NCI-H2107 treated with DMSO at 0.1 percent for 48 hours (cell line): ENCODE data around the gene NACC2.
A peak's percentile ranks its signal among the peaks of the same experiment; 100 is the strongest.
"Not testable (repeated sequence)": the region's sequence is repeated elsewhere in the genome, so short reads cannot be mapped to it uniquely, and the experiment has no call there.

ENCODE experiments used
- DNase-seq: peaks from one replicate; lab custom pipeline; 2025; ENCODE audit not compliant: unreplicated experiment; lab: John Stamatoyannopoulos, UW

The NACC2 gene

GRCh38 chr9:136081826-136082495, 13.1 kb downstream of the NACC2 start:
- no peak for DNase-seq

GRCh38 chr9:136081113-136081825, 13.8 kb downstream of the NACC2 start:
- DNase-seq: peak; percentile 63

- no peak for DNase-seq
These were observed 14.4 kb downstream of the NACC2 start for GRCh38 chr9:136080716-136081112.

- no peak for DNase-seq
These were observed 15.2 kb downstream of the NACC2 start for GRCh38 chr9:136079916-136080246.

GRCh38 chr9:136079211-136079915, 15.7 kb downstream of the NACC2 start:
- DNase-seq: no peak

- no peak for DNase-seq
These were observed 16.5 kb downstream of the NACC2 start for GRCh38 chr9:136078498-136079011.

GRCh38 chr9:136078024-136078423, 17.1 kb downstream of the NACC2 start:
- DNase-seq: no peak

GRCh38 chr9:136077491-136077890, 17.6 kb downstream of the NACC2 start:
- no peak for DNase-seq

- DNase-seq: no peak
These were observed 19.0 kb downstream of the NACC2 start for GRCh38 chr9:136075881-136076678.

- DNase-seq: no peak
These were observed 19.8 kb downstream of the NACC2 start for GRCh38 chr9:136075134-136075841.

- no peak for DNase-seq
These were observed 20.4 kb downstream of the NACC2 start for GRCh38 chr9:136074706-136075105.

GRCh38 chr9:136062657-136063439, 32.2 kb downstream of the NACC2 start:
- DNase-seq: no peak

GRCh38 chr9:136061916-136062315, 33.2 kb downstream of the NACC2 start:
- not testable (repeated sequence) for DNase-seq

- no peak for DNase-seq
These were observed 33.7 kb downstream of the NACC2 start for GRCh38 chr9:136061405-136061804.

GRCh38 chr9:136060671-136061371, 34.3 kb downstream of the NACC2 start:
- DNase-seq: no peak

- no peak for DNase-seq
These were observed 35.0 kb downstream of the NACC2 start for GRCh38 chr9:136059851-136060670.

- no peak for DNase-seq
These were observed 35.7 kb downstream of the NACC2 start for GRCh38 chr9:136059321-136059791.

GRCh38 chr9:136058801-136059302, 36.2 kb downstream of the NACC2 start:
- no peak for DNase-seq
